ENCODE measurements around the gene HTT. TPM values are rescaled to one million over a fixed set of nuclear protein-coding genes. Genes with fewer than 3 reads are reported as not detected.

The HTT gene
- total RNA-seq, 2 experiments from 2014 or later = 54.2 to 56.5 TPM

- no peak for DNase-seq
- ChIA-PET CTCF (no interaction called here), POLR2A (no interaction called here)
- intact Hi-C loops (cut with micrococcal nuclease) = no loop called here
- peaks cover 9% of the 10 kb centered on the region for H3K4me1 Mint-ChIP-seq (ENCODE audit: low read depth)
- H3K27ac Mint-ChIP-seq = no peak overlapping the region
- no peaks in the 10 kb centered on the region for H3K36me3 Mint-ChIP-seq (ENCODE audit: low read depth)
- H3K4me3 Mint-ChIP-seq = no peak overlapping the region
- TF ChIP-seq CTCF (IDR thresholded peaks at IDR 0.05) = no peak
- H3K9me3 Mint-ChIP-seq = no peaks in the 10 kb centered on the region
- ATAC-seq = no peak
- no peaks in the 10 kb centered on the region for H3K27me3 Mint-ChIP-seq
Measured at GRCh38 chr4:3240936-3241522, 166.5 kb downstream of the HTT start.

- H3K27me3 Mint-ChIP-seq = no peaks in the 10 kb centered on the region
- peaks cover 9% of the 10 kb centered on the region for H3K4me1 Mint-ChIP-seq (ENCODE audit: low read depth)
- CTCF ChIA-PET = no interaction called here
- ATAC-seq (no peak), DNase-seq (no peak)
- H3K4me3 Mint-ChIP-seq = no peak overlapping the region
- TF ChIP-seq CTCF (IDR thresholded peaks at IDR 0.05) = no peak
- no peaks in the 10 kb centered on the region for H3K9me3 Mint-ChIP-seq
- H3K27ac Mint-ChIP-seq = no peak overlapping the region
- no peaks in the 10 kb centered on the region for H3K36me3 Mint-ChIP-seq (ENCODE audit: low read depth)
- intact Hi-C loops (cut with micrococcal nuclease) = no loop called here
- POLR2A ChIA-PET = no interaction called here
Measured at GRCh38 chr4:3241898-3242524, 167.5 kb downstream of the HTT start.

GRCh38 chr4:3243136-3243780 lies 168.8 kb downstream of the HTT start:
- Mint-ChIP-seq H3K9me3 (no peaks in the 10 kb centered on the region), H3K4me1 (ENCODE audit: low read depth) (peaks cover 9% of the 10 kb centered on the region), H3K27me3 (no peaks in the 10 kb centered on the region), H3K27ac (no peak overlapping the region), H3K4me3 (no peak overlapping the region), H3K36me3 (ENCODE audit: low read depth) (no peaks in the 10 kb centered on the region)
- TF ChIP-seq CTCF (IDR thresholded peaks at IDR 0.05) = no peak
- DNase-seq = no peak
- ChIA-PET POLR2A (no interaction called here), CTCF (no interaction called here)
- intact Hi-C loops (cut with micrococcal nuclease) = no loop called here
- ATAC-seq = no peak

- no peaks in the 10 kb centered on the region for H3K36me3 Mint-ChIP-seq (ENCODE audit: low read depth)
- no peak for TF ChIP-seq CTCF (IDR thresholded peaks at IDR 0.05)
- CTCF ChIA-PET = interaction anchor here (0.9 kb wide), 1 partner anchor 137 kb away, joined by 4 read pairs; no protein-coding TSS in a partner anchor
- H3K27ac Mint-ChIP-seq = no peak overlapping the region
- peaks cover 9% of the 10 kb centered on the region for H3K4me1 Mint-ChIP-seq (ENCODE audit: low read depth)
- no peak for ATAC-seq
- H3K9me3 Mint-ChIP-seq = no peaks in the 10 kb centered on the region
- H3K27me3 Mint-ChIP-seq = no peaks in the 10 kb centered on the region
- POLR2A ChIA-PET = no interaction called here
- intact Hi-C loops (cut with micrococcal nuclease) = no loop called here
- DNase-seq = no peak
- H3K4me3 Mint-ChIP-seq = no peak overlapping the region
Measured at GRCh38 chr4:3244002-3244401, 169.5 kb downstream of the HTT start.

GRCh38 chr4:3244747-3245146 lies 170.3 kb downstream of the HTT start:
- no peak for TF ChIP-seq CTCF (IDR thresholded peaks at IDR 0.05)
- ChIA-PET POLR2A (no interaction called here), CTCF (interaction anchor here (0.9 kb wide), 1 partner anchor 138 kb away, joined by 4 read pairs; no protein-coding TSS in a partner anchor)
- no peak overlapping the region for H3K27ac Mint-ChIP-seq
- intact Hi-C loops (cut with micrococcal nuclease) = no loop called here
- ATAC-seq = no peak
- H3K36me3 Mint-ChIP-seq (ENCODE audit: low read depth) = no peaks in the 10 kb centered on the region
- H3K27me3 Mint-ChIP-seq = no peaks in the 10 kb centered on the region
- no peak for DNase-seq
- peaks cover 9% of the 10 kb centered on the region for H3K4me1 Mint-ChIP-seq (ENCODE audit: low read depth)
- no peak overlapping the region for H3K4me3 Mint-ChIP-seq
- no peaks in the 10 kb centered on the region for H3K9me3 Mint-ChIP-seq
